ENCODE measurements around the gene SP8.
"Not testable (repeated sequence)": the region's sequence is repeated elsewhere in the genome, so short reads cannot be mapped to it uniquely, and the experiment has no call there.

SP8 gene

GRCh38 chr7:20786779-20787659 is at the start of gene SP8:
Gene SP8 (minus strand): TSS chr7:20786886. CDS start chr7:20786798, 88 bp downstream.
- DNase-seq: peak; percentile 56

GRCh38 chr7:20836424-20836823 is 49.7 kb upstream of the SP8 start:
- not testable (repeated sequence) for DNase-seq

- no peak for DNase-seq
Measured at GRCh38 chr7:20835111-20835750, 48.5 kb upstream of the SP8 start.

- DNase-seq: no peak
Measured at GRCh38 chr7:20834656-20835055, 48.0 kb upstream of the SP8 start.

GRCh38 chr7:20831956-20832355 is 45.3 kb upstream of the SP8 start:
- no peak for DNase-seq

- DNase-seq: no peak
Measured at GRCh38 chr7:20831451-20831850, 44.8 kb upstream of the SP8 start.

- DNase-seq: peak; percentile 94
Measured at GRCh38 chr7:20828947-20829346, 42.3 kb upstream of the SP8 start.

- DNase-seq: no peak
Measured at GRCh38 chr7:20827172-20827571, 40.5 kb upstream of the SP8 start.

GRCh38 chr7:20826243-20826642 is 39.6 kb upstream of the SP8 start:
- DNase-seq: no peak

- DNase-seq: no peak
Measured at GRCh38 chr7:20825555-20825954, 38.9 kb upstream of the SP8 start.

GRCh38 chr7:20821390-20821789 is 34.7 kb upstream of the SP8 start:
- DNase-seq: not testable (repeated sequence)

- no peak for DNase-seq
Measured at GRCh38 chr7:20816372-20816959, 29.8 kb upstream of the SP8 start.

GRCh38 chr7:20804345-20804744 is 17.7 kb upstream of the SP8 start:
- no peak for DNase-seq

GRCh38 chr7:20799566-20800366 is 13.1 kb upstream of the SP8 start:
- no peak for DNase-seq

GRCh38 chr7:20798694-20799121 is 12.0 kb upstream of the SP8 start:
- peak; percentile 26 for DNase-seq

GRCh38 chr7:20798081-20798693 is 11.5 kb upstream of the SP8 start:
- no peak for DNase-seq

GRCh38 chr7:20797462-20798080 is 10.9 kb upstream of the SP8 start:
- no peak for DNase-seq

GRCh38 chr7:20797042-20797461 is 10.4 kb upstream of the SP8 start:
- DNase-seq: no peak

GRCh38 chr7:20796500-20796899 is 9.8 kb upstream of the SP8 start:
- DNase-seq: no peak

- no peak for DNase-seq
Measured at GRCh38 chr7:20795881-20796280, 9.2 kb upstream of the SP8 start.

GRCh38 chr7:20795361-20795760 is 8.7 kb upstream of the SP8 start:
- no peak for DNase-seq

GRCh38 chr7:20794676-20795075 is 8.0 kb upstream of the SP8 start:
- no peak for DNase-seq

Data from NCI-H1436 treated with DMSO at 0.1 percent for 48 hours (cell line).